NCI-H1105 (cell line): ENCODE measurements around the gene MPZL3.

ENCODE experiments used
- DNase-seq: peaks from one replicate; lab custom pipeline; 2025; lab: John Stamatoyannopoulos, UW

The MPZL3 gene

DNA sequence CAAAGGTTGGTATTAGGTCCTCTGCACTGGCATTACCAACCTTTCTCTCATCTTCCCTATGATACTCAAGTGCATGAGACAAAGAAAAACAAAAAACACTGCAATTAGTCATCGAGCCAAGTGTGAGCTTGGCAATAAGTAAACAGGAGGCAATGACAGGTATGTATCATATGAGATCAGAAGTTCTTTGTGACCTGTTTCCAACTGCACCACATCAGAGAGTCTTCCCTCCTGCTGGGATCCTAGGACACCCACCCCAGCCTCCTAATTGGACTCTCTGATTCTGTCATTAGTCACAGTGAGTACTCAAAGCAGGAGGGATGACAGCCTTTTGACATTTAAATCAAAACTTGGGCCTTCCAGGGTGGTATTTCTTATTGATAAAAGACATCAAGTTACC lies 19.5 kb downstream of the MPZL3 start:
- no peak for DNase-seq

- DNase-seq, result no peak
These were observed 20.7 kb downstream of the MPZL3 start for GRCh38 chr11:118231461-118231860.

GRCh38 chr11:118230088-118230487 lies 22.1 kb downstream of the MPZL3 start:
- DNase-seq, result no peak

DNA sequence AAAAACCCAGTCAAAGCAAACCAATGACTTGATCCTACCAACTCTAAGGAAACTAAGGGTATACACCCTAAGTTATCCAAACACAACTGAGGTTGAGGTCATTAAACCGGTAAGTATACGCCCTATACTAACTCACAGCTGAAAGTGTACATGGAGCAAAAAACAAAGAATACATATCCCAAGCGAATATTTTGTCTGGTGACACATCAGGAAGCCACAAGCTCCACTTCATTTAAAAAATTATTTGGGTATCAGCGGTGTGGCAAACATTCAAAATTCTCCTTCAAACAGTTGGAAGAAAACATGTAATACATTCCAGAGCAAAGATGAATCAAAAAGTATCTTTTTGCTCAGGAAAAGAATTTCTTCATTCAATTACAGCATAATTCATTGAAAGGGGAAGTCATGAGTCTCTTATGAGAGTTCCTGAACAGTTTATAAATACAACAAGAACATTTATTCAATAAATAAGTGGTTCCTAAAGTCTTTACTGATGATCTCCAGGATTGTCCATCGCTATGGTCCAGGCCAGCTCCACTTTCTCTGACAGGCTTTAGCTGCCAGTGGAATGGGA lies 22.8 kb downstream of the MPZL3 start:
- no peak for DNase-seq

DNA sequence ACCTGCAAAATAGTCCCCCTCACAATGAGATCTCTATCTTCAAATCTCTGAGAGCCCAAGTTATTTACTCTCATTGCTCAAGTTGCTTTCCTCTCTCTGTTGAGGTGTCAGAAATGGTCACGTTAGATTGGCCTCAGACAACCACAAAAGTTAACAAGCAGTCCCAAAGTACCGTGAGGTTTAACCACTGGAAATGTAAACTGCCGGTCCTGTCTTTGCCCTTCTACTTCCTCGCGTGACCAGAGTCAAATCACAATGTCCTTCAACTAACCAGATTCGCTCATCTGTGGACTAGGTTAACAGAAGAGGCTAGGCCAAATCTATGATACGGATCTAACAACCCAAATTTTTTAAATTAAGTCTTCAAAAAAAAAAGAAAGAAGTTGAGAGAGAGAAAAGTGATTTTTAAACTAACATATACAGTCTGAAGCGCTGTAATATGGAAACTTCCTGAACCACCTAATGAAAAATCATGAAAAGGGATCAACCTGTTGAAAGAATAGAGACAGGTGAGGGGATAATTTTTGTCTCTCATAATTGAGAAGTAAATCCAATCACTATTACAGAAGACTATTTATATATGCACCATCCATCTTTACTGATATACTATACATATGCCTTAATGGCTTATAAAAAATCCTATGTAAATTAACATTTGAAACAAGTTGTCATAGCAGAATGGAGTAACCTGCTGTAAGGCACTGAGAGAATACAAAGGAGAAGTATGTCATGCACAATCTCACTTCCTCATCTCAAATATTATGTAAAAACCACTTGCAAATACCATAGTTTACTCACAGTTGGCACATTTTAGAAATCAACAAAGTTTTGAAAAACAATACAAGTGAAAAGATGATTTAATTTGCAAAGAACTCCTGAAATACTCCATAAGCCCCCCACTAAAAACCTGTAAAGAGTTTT lies 24.0 kb downstream of the MPZL3 start:
- no peak for DNase-seq

GRCh38 chr11:118226781-118227180 lies 25.4 kb downstream of the MPZL3 start:
- no peak for DNase-seq

DNA sequence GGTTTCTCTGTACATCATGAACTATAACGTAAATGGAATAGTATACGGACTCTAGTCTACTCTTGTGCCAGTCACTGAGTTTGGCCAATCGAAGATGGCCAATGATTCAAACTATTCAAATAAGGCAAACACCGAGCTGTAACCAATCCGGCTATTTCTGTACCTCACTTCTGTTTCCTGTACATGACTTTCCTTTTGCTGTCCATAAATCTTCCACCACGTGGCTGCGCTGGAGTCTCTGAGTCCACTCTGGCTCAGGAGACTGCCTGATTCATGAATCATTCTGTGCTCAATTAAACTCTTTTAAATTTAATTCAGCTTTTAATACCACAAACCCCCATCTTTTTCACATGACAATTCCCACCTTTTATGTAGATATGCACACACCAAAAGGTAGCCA lies 25.9 kb downstream of the MPZL3 start:
- DNase-seq, result no peak

- DNase-seq, result no peak
These were observed 27.5 kb downstream of the MPZL3 start, which contains the start of gene JAML for GRCh38 chr11:118224511-118225188. Gene JAML (minus strand): TSS chr11:118225011. CDS start chr11:118214866, 10,145 bp downstream.

GRCh38 chr11:118223992-118224391 lies 28.2 kb downstream of the MPZL3 start:
- no peak for DNase-seq

GRCh38 chr11:118223570-118223969 lies 28.6 kb downstream of the MPZL3 start:
- DNase-seq, result no peak

DNA sequence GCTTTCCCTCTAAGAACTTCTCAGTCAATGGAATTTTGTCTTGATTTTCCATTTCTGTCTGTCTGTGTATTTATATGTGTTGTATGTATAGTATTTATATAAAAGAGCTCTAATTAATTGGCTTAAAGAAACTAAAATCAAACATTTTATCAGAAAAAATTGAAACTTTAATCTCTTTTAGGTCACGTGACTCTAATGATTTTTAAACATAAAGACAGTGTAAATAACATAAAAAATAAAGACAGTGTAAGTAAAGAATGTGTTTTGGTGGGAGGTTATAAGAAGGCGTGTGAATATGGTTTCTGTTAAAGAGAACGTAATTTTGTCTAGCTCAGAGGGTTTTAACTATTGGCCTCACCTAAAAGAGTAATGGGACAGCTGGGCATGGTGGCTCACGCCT lies 29.7 kb downstream of the MPZL3 start:
- no peak for DNase-seq

DNA sequence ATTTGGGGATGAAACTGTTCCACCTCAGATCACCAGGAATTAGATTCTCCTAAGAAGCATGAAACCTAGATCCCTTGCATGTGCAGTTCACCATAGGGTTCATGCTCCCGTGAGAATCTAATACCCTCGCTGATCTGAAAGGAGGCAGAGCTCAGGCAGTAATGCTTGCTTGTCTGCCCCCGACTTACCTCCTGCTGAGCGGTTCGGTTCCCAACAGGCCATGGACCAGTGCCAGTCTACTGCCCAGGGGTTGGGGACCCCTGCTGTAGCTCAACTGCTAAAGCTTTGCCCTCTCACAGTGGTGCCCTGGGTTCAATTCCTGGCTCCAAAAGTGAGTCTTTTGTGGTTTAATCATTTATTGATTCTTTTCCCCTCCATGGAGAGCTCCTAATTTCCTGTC lies 30.7 kb downstream of the MPZL3 start:
- DNase-seq, result no peak

DNA sequence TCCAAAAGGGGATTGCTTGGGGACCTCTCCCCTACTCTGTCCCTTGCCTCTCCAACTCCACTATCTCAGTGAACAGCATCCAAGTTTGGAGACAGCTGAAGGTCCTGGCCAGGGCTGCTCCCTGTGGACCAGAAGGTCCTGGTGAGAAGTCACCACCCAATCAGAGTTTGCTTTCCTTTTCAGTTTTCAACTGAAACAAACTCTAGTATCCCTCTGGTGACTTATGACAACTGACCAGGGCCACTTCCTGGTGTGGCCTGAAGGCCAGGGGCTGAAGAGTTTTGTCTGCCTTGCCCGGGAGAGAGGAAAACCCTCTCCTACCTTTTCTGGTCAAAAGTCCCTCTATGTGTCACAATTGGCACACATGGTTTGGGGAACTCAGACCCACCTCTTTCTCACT lies 32.4 kb downstream of the MPZL3 start:
- DNase-seq, result no peak

DNA sequence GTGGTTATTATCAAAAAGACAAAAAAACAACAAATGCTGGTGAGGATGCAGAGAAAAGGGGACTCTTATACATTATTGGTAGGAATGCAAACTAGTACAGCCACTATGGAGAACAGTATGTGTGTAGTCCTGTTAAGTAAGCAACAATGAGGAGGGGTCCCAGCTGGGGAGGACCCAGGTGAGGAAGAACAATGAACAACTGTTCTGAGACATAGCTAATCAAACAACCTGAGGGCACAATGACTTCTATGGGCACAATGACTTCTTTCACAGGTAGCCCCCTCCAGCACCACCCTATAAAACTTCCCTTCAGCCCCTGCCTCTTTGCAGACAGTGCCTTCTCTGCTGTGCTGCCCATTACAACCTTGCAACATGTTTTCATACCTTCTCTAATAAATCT lies 32.9 kb downstream of the MPZL3 start:
- DNase-seq, result no peak

- no peak for DNase-seq
These were observed 34.6 kb downstream of the MPZL3 start for GRCh38 chr11:118217575-118217974.

DNA sequence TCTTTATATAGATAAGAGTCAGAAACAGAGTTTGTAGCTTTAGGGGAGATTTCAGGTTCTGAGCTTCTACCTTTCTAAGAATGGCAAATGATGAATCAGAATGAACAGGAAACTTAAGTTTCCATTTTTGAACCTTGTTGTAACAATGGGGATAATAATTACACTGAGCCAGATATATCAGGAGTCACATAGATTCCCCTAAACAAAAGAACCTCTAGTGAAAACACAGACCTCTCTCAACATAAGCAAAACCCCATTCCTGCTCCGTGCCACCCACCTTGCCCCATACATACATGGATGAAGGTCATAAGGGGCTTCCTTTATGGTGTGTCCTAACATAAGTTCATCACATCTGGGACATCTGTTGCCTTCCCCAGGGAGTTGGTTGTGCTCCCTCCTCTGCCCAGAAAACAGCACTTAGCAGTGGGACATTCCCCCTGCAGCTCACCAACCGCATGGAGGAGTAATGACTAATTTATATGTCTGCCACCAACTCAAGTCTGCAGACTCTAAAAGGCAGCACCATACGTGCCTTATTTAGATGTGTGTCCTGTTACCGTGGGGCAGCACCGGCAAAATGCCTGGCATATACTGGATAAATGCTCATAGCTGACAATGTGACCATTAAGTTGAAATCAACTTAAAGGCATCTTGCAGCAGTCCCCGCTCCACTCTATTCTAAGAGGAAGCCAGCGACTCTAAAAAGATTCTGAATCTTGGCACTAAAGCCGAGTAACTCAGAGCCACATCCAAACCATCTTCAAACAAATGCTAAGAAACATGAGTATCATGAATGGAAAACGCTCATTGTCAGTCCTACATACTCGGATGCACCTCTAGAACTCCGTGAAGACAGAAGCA lies 35.3 kb downstream of the MPZL3 start:
- no peak for DNase-seq

DNA sequence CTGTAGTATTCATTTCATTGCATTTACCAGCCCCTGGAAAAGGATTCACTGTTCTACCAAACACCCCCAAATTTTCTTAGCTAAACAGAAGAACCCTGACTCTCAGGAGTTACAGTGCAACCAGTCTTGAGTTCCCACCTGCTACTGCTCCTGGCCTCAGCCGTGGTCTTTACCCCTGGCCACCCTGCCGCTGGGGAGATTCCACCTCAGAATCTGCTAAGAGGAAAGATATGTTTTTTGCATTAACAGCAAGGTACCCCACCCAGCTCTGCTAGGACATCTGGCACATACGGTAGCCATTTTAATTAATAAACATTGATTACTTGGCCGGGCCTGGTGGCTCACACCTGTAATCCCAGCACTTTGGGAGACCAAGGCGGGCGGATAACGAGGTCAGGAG lies 36.4 kb downstream of the MPZL3 start:
- DNase-seq, result no peak

- no peak for DNase-seq
These were observed 36.9 kb downstream of the MPZL3 start for GRCh38 chr11:118215262-118215661.

- no peak for DNase-seq
These were observed 37.8 kb downstream of the MPZL3 start for GRCh38 chr11:118214210-118214914.

GRCh38 chr11:118213781-118214180 lies 38.4 kb downstream of the MPZL3 start:
- DNase-seq, result no peak

DNA sequence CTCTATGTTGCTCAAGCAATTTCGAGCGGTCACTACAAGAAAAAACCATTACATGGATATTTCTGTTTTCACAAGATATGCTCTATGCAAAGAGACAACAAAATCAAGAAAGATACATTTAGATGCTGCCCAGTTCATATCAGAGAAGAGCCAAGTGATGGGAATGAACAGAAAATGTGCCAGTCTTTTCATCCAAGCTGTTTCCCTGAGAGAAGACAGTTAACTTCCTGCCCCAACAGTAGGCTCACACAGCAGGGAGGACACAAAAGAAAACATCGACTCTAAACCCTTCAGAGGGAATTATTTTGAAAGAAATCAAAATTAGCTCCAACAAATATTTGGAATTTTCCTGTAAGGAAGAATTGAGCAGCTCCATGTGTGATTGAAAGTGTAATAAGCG lies 39.0 kb downstream of the MPZL3 start:
- no peak for DNase-seq
